NCI-H1436 treated with DMSO at 0.1 percent for 48 hours (cell line): ENCODE measurements around the gene CDC42BPA.
"Not testable (repeated sequence)": the region's sequence is repeated elsewhere in the genome, so short reads cannot be mapped to it uniquely, and the experiment has no call there.

Source experiments
- DNase-seq: peaks from one replicate; lab custom pipeline; 2025; lab: John Stamatoyannopoulos, UW

The CDC42BPA gene

GRCh38 chr1:227192163-227192562, 126.1 kb downstream of the CDC42BPA start:
- DNase-seq: no peak

GRCh38 chr1:227191607-227192006, 126.7 kb downstream of the CDC42BPA start:
- DNase-seq: no peak

GRCh38 chr1:227190321-227190720, 128.0 kb downstream of the CDC42BPA start:
- no peak for DNase-seq

- DNase-seq: no peak
Measured at GRCh38 chr1:227185291-227185690, 133.0 kb downstream of the CDC42BPA start.

- no peak for DNase-seq
Measured at GRCh38 chr1:227182012-227182411, 136.3 kb downstream of the CDC42BPA start.

- no peak for DNase-seq
Measured at GRCh38 chr1:227175611-227176010, 142.7 kb downstream of the CDC42BPA start.

GRCh38 chr1:227174164-227174563, 144.1 kb downstream of the CDC42BPA start:
- no peak for DNase-seq

- no peak for DNase-seq
Measured at GRCh38 chr1:227170361-227171166, 147.7 kb downstream of the CDC42BPA start.

- DNase-seq: no peak
Measured at GRCh38 chr1:227169343-227169742, 148.9 kb downstream of the CDC42BPA start.

GRCh38 chr1:227167276-227168101, 150.8 kb downstream of the CDC42BPA start:
- no peak for DNase-seq

- DNase-seq: no peak
Measured at GRCh38 chr1:227166559-227166958, 151.7 kb downstream of the CDC42BPA start.

- no peak for DNase-seq
Measured at GRCh38 chr1:227161470-227161869, 156.8 kb downstream of the CDC42BPA start.

GRCh38 chr1:227156520-227156919, 161.8 kb downstream of the CDC42BPA start:
- no peak for DNase-seq

GRCh38 chr1:227155688-227156087, 162.6 kb downstream of the CDC42BPA start:
- DNase-seq: no peak

- no peak for DNase-seq
Measured at GRCh38 chr1:227155004-227155403, 163.3 kb downstream of the CDC42BPA start.

GRCh38 chr1:227152525-227152924, 165.8 kb downstream of the CDC42BPA start:
- DNase-seq: no peak

GRCh38 chr1:227140376-227140775, 177.9 kb downstream of the CDC42BPA start:
- DNase-seq: no peak

GRCh38 chr1:227136210-227136820, 182.0 kb downstream of the CDC42BPA start:
- DNase-seq: no peak

GRCh38 chr1:227134686-227135314, 183.5 kb downstream of the CDC42BPA start:
- no peak for DNase-seq

- DNase-seq: not testable (repeated sequence)
Measured at GRCh38 chr1:227132695-227133094, 185.6 kb downstream of the CDC42BPA start.

GRCh38 chr1:227131193-227131592, 187.1 kb downstream of the CDC42BPA start:
- no peak for DNase-seq

- DNase-seq: no peak
Measured at GRCh38 chr1:227127891-227128290, 190.4 kb downstream of the CDC42BPA start.
